Measurements from ENCODE around the gene SBNO1. TPM values are rescaled to one million over a fixed set of nuclear protein-coding genes. Genes with fewer than 3 reads are reported as not detected.

The SBNO1 gene
- total RNA-seq, 1 donor from 2014 or later, result 31.5 TPM

GRCh38 chr12:123396954-123397353, 32.3 kb upstream of the SBNO1 start:
- Histone ChIP-seq H3K4me3 (ENCODE audit: low read depth, low read length) (no peak overlapping the region), H3K27me3 (ENCODE audit: control insufficient read depth, insufficient read depth, low read length) (no peaks in the 10 kb centered on the region), H3K36me3 (ENCODE audit: control insufficient read depth, insufficient read depth, low read length) (peaks cover 2% of the 10 kb centered on the region)
- no peak for TF ChIP-seq CTCF (IDR thresholded peaks at IDR 0.05; ENCODE audit: insufficient read depth, low read length, poor library complexity, severe bottlenecking)
- no peak for DNase-seq (ENCODE audit: low read depth)

GRCh38 chr12:123396543-123396942, 31.9 kb upstream of the SBNO1 start:
- H3K4me3 ChIP-seq (ENCODE audit: low read depth, low read length), result no peak overlapping the region
- H3K36me3 ChIP-seq (ENCODE audit: control insufficient read depth, insufficient read depth, low read length), result peaks cover 2% of the 10 kb centered on the region
- no peak for DNase-seq (ENCODE audit: low read depth)
- TF ChIP-seq CTCF (IDR thresholded peaks at IDR 0.05; ENCODE audit: insufficient read depth, low read length, poor library complexity, severe bottlenecking), result no peak
- no peaks in the 10 kb centered on the region for H3K27me3 ChIP-seq (ENCODE audit: control insufficient read depth, insufficient read depth, low read length)

GRCh38 chr12:123395236-123395635, 30.6 kb upstream of the SBNO1 start:
- TF ChIP-seq CTCF (IDR thresholded peaks at IDR 0.05; ENCODE audit: insufficient read depth, low read length, poor library complexity, severe bottlenecking), result no peak
- Histone ChIP-seq H3K36me3 (ENCODE audit: control insufficient read depth, insufficient read depth, low read length) (peaks cover 2% of the 10 kb centered on the region), H3K27me3 (ENCODE audit: control insufficient read depth, insufficient read depth, low read length) (no peaks in the 10 kb centered on the region), H3K4me3 (ENCODE audit: low read depth, low read length) (no peak overlapping the region)
- DNase-seq (ENCODE audit: low read depth), result no peak

GRCh38 chr12:123393747-123394146, 29.1 kb upstream of the SBNO1 start:
- peaks cover 2% of the 10 kb centered on the region for H3K36me3 ChIP-seq (ENCODE audit: control insufficient read depth, insufficient read depth, low read length)

GRCh38 chr12:123391546-123392343, 27.1 kb upstream of the SBNO1 start:
- no peaks in the 10 kb centered on the region for H3K27me3 ChIP-seq (ENCODE audit: control insufficient read depth, insufficient read depth, low read length)
- no peak for TF ChIP-seq CTCF (IDR thresholded peaks at IDR 0.05; ENCODE audit: insufficient read depth, low read length, poor library complexity, severe bottlenecking)
- H3K36me3 ChIP-seq (ENCODE audit: control insufficient read depth, insufficient read depth, low read length), result no peaks in the 10 kb centered on the region
- no peak for DNase-seq (ENCODE audit: low read depth)
- H3K4me3 ChIP-seq (ENCODE audit: low read depth, low read length), result no peak overlapping the region

More at GRCh38 chr12:123393747-123394146, 29.1 kb upstream of the SBNO1 start:
- no peaks in the 10 kb centered on the region for H3K27me3 ChIP-seq (ENCODE audit: control insufficient read depth, insufficient read depth, low read length)
- TF ChIP-seq CTCF (IDR thresholded peaks at IDR 0.05; ENCODE audit: insufficient read depth, low read length, poor library complexity, severe bottlenecking), result no peak
- no peak for DNase-seq (ENCODE audit: low read depth)
- H3K4me3 ChIP-seq (ENCODE audit: low read depth, low read length), result no peak overlapping the region

Measured in kidney epithelial cell (primary cell).